Testis (tissue), 2 donors: ENCODE data around the gene ADD1.

Experiments used
- CTCF ChIP-seq, 3 experiments: fragments of 450-650 bp in 2 of 3; fragments of 200-600 bp in 1 of 3; sonication (generic) in 1 of 3; IDR thresholded peaks; one replicate each; pipeline ENCODE4 v1.5.1; 2016 to 2019; ENCODE audit warnings: antibody characterized with exemption in 3 of 3, mild to moderate bottlenecking in 2 of 3, moderate library complexity in 1 of 3
- POLR2A ChIP-seq: fragments of 450-650 bp; IDR thresholded peaks from one replicate; pipeline ENCODE4 v1.6.1; 2017; ENCODE audit warnings: antibody characterized with exemption, mild to moderate bottlenecking, moderate library complexity

GRCh38 chr4:2915789-2916188 is 72.1 kb downstream of the ADD1 start:
- TF ChIP-seq POLR2A (no peak), CTCF (IDR thresholded peaks at IDR 0.05) (no peak)
